Esophagus squamous epithelium (tissue), 5 donors: ENCODE data around the gene CAGE1. TPM values are rescaled to one million over a fixed set of nuclear protein-coding genes. Genes with fewer than 3 reads are reported as not detected.

Source experiments
- DNase-seq: peaks from one replicate; lab custom pipeline; 2025; lab: John Stamatoyannopoulos, UW
- H3K27ac ChIP-seq, 4 donors: fragments of 200-600 bp; sonication (generic); one replicate each; pipeline ENCODE4 v1.5.1; 2016 to 2019; ENCODE audit warnings: mild to moderate bottlenecking in 1 of 4
- H3K27me3 ChIP-seq, 4 donors: fragments of 200-600 bp; sonication (generic); 1 replicate in 3 of 4; 2 replicates in 1 of 4; pipeline versions ENCODE4 v1.5.1 to v1.6.0; 2017 to 2021; ENCODE audit warnings: antibody characterized with exemption in 1 of 4
- H3K36me3 ChIP-seq, 3 donors: fragments of 200-600 bp; sonication (generic); one replicate each; pipeline ENCODE4 v1.5.1; 2016 to 2019
- H3K4me1 ChIP-seq, 3 donors: fragments of 200-600 bp; sonication (generic); one replicate each; pipeline ENCODE4 v1.5.1; 2017 to 2019
- H3K4me3 ChIP-seq, 4 donors: fragments of 200-600 bp; sonication (generic); 1 replicate in 3 of 4; 2 replicates in 1 of 4; pipeline ENCODE4 v1.5.1; 2016 to 2019; ENCODE audit warnings: mild to moderate bottlenecking in 2 of 4, moderate library complexity in 1 of 4
- H3K9me3 ChIP-seq, 3 donors: fragments of 200-600 bp; sonication (generic); one replicate each; pipeline ENCODE4 v1.5.1; 2016 to 2019
- POLR2A ChIP-seq, 4 donors: fragments of 450-650 bp; IDR thresholded peaks; one replicate each; pipeline ENCODE4 v1.6.1; 2017; ENCODE audit warnings: antibody characterized with exemption in 4 of 4, mild to moderate bottlenecking in 4 of 4, moderate library complexity in 3 of 4
- WGBS, 2 donors: methylation state at CpG; one replicate each; pipeline ENCODE4 v1.1.5; 2018; 5-methylcytosine and 5-hydroxymethylcytosine counted together
- intact Hi-C: fragments of 100-400 bp; cut with DNase I; formaldehyde crosslinking; loops from one replicate; pipeline ENCODE4 v1.15.0; 2022
- total RNA-seq, 4 donors: library from RNA; depleted of rRNA; stranded (reverse); fragments of >200 nt; gene quantifications; one replicate each; pipeline ENCODE4 v1.1.0, GENCODE V29; 2016
- TF ChIP-seq, protein P1 (sequence below), 6 experiments: fragments of 450-650 bp in 4 of 6; fragments of 200-600 bp in 2 of 6; sonication (generic) in 2 of 6; IDR thresholded peaks; one replicate each; pipeline ENCODE4 v1.5.1; 2016 to 2019; ENCODE audit warnings: antibody characterized with exemption in 6 of 6, mild to moderate bottlenecking in 4 of 6, moderate library complexity in 4 of 6
- donor health status: DM: yes; HTN: yes; CAD: no.

Gene CAGE1
- total RNA-seq, 4 donors from 2014 or later, result 0.09 TPM; not detected in 3

DNA sequence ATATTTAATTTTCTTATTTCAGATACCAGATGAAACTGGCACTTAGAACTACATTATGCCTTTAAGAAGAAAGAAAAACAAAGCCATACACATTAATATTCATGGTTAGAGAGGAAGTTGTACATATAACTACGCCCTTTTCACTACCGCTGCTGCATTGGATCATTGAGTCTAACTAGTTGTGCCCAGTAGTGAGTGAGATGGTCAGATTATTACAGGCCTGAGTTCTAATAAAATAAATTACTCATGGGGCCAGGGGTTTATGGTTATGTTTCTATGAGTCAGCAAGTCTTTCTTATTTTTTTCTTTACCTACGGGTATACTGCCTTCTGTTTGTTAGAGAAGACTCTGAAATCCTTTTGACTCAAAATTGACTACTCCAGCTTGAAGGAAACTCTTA lies 11.5 kb upstream of the CAGE1 start:
- H3K36me3 ChIP-seq, result peaks cover 0 to 100% (median 23%) of the 10 kb centered on the region in 3 donors
- WGBS, 2 donors, result 79 to 81% methylated on average over 3 of the region's 3 CpGs
- H3K27me3 ChIP-seq, result no peaks in the 10 kb centered on the region
- intact Hi-C loops, result no loop called here
- TF ChIP-seq, protein P1, sequence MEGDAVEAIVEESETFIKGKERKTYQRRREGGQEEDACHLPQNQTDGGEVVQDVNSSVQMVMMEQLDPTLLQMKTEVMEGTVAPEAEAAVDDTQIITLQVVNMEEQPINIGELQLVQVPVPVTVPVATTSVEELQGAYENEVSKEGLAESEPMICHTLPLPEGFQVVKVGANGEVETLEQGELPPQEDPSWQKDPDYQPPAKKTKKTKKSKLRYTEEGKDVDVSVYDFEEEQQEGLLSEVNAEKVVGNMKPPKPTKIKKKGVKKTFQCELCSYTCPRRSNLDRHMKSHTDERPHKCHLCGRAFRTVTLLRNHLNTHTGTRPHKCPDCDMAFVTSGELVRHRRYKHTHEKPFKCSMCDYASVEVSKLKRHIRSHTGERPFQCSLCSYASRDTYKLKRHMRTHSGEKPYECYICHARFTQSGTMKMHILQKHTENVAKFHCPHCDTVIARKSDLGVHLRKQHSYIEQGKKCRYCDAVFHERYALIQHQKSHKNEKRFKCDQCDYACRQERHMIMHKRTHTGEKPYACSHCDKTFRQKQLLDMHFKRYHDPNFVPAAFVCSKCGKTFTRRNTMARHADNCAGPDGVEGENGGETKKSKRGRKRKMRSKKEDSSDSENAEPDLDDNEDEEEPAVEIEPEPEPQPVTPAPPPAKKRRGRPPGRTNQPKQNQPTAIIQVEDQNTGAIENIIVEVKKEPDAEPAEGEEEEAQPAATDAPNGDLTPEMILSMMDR (IDR thresholded peaks at IDR 0.05), result no peak
- no peak for TF ChIP-seq POLR2A (IDR thresholded peaks at IDR 0.05)
- no peaks in the 10 kb centered on the region for H3K4me1 ChIP-seq
- no peak for DNase-seq
- H3K9me3 ChIP-seq, result no peaks in the 10 kb centered on the region
- no peak overlapping the region for H3K4me3 ChIP-seq
- no peak overlapping the region for H3K27ac ChIP-seq

GRCh38 chr6:7392402-7392801 lies 2.9 kb upstream of the CAGE1 start:
- peaks cover 19 to 44% (median 24%) of the 10 kb centered on the region in 3 donors for H3K4me1 ChIP-seq
- H3K9me3 ChIP-seq, result no peaks in the 10 kb centered on the region
- no peak for DNase-seq
- TF ChIP-seq, protein P1 (IDR thresholded peaks at IDR 0.05), result no peak
- TF ChIP-seq POLR2A (IDR thresholded peaks at IDR 0.05), result no peak
- intact Hi-C loops, result no loop called here
- WGBS, 2 donors, result 63 to 80% methylated on average over 6 of the region's 6 CpGs
- no peaks in the 10 kb centered on the region for H3K27me3 ChIP-seq
- H3K4me3 ChIP-seq, result no peak overlapping the region
- no peak overlapping the region for H3K27ac ChIP-seq
- peaks cover 0 to 49% (median 12%) of the 10 kb centered on the region in 3 donors for H3K36me3 ChIP-seq

DNA sequence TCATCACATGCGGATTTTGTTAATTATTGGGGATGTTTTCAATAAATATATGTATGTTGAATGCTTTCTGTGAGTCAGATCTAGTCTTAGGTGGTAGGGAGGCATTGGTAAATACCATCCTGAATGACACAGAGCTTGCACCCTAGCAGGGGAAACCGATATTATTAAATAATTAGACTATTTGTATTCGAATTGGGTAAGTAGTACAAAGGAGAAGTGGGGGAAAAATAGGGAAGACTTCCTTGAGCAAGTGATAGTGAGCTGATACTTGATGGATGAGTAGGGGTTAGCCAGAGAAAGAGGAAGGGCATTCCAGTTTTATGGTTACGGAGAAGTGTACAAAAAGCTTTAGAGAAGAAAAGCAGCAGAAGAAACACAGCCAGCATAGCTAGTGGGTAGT lies 1.6 kb upstream of the CAGE1 start:
- peaks cover 0 to 36% (median 12%) of the 10 kb centered on the region in 3 donors for H3K36me3 ChIP-seq
- no peaks in the 10 kb centered on the region for H3K27me3 ChIP-seq
- 64 to 72% methylated on average over 4 of the region's 4 CpGs for WGBS, 2 donors
- peak overlapping the region in 1 of 4 donors; percentile 82 for H3K4me3 ChIP-seq
- H3K9me3 ChIP-seq, result no peaks in the 10 kb centered on the region
- H3K27ac ChIP-seq, result no peak overlapping the region
- intact Hi-C loops, result no loop called here
- TF ChIP-seq POLR2A (IDR thresholded peaks at IDR 0.05), result no peak
- TF ChIP-seq, protein P1 (IDR thresholded peaks at IDR 0.05), result no peak
- H3K4me1 ChIP-seq, result peaks cover 19 to 44% (median 24%) of the 10 kb centered on the region in 3 donors
- DNase-seq, result no peak

- intact Hi-C loops, result no loop called here
- DNase-seq, result no peak
- peak overlapping the region; percentile 89 to 97 (median 96) for H3K27ac ChIP-seq
- peaks cover 19 to 44% (median 24%) of the 10 kb centered on the region in 3 donors for H3K4me1 ChIP-seq
- H3K9me3 ChIP-seq, result no peaks in the 10 kb centered on the region
- TF ChIP-seq, protein P1 (IDR thresholded peaks at IDR 0.05), result no peak
- H3K4me3 ChIP-seq, result peak overlapping the region; percentile 62 to 96 (median 83)
- 3% methylated on average over 12 to 14 of the region's 14 CpGs for WGBS, 2 donors
- H3K27me3 ChIP-seq, result no peaks in the 10 kb centered on the region
- H3K36me3 ChIP-seq, result peaks cover 0 to 28% (median 5%) of the 10 kb centered on the region in 3 donors
These were observed 810 bp upstream of the CAGE1 start for GRCh38 chr6:7390226-7390878.

DNA sequence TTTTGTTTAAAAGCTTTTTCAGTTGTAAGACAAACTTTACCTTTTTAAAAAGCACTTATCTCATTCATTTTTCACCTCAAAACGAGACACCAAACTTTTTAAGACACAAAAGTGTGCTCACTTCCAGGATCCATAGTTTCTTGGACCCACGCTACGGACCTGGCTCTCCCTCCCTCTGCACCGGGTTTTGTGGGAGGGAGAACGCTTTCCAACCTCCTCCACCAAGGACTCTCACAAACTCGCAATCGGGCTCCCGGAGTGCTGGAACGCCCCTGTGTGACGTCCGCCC lies 436 bp downstream of the CAGE1 start:
- Histone ChIP-seq H3K4me1 (peaks cover 19 to 44% (median 24%) of the 10 kb centered on the region in 3 donors), H3K36me3 (peaks cover 0 to 16% (median 0%) of the 10 kb centered on the region in 3 donors), H3K27ac (peak overlapping the region; percentile 89 to 97 (median 96)), H3K9me3 (no peaks in the 10 kb centered on the region), H3K27me3 (no peaks in the 10 kb centered on the region), H3K4me3 (peak overlapping the region; percentile 62 to 96 (median 83))
- DNase-seq, result no peak
- TF ChIP-seq, protein P1 (IDR thresholded peaks at IDR 0.05), result no peak
- TF ChIP-seq POLR2A (IDR thresholded peaks at IDR 0.05), result no peak
- intact Hi-C loops, result loop anchor here (10.0 kb wide), 1 partner anchor 74 kb away; the partner anchor contains the start of gene SSR1
- WGBS, 2 donors, result 0% methylated on average over 1 to 11 of the region's 11 CpGs
